ENCODE results near the gene RNU6-9.

Gene RNU6-9

GRCh38 chr19:940591-941291 is 47.5 kb downstream of the RNU6-9 start:
- CTCF ChIA-PET: no interaction called here
- TF ChIP-seq CTCF (IDR thresholded peaks at IDR 0.05; ENCODE audit: insufficient read depth, low read length, missing control alignments): no peak
- no peak overlapping the region for H3K4me3 ChIP-seq (ENCODE audit: low read depth, low read length)
- DNase-seq (ENCODE audit: low read depth, low spot score): no peak
- POLR2A ChIA-PET: no interaction called here

GRCh38 chr19:941292-942132 is 48.2 kb downstream of the RNU6-9 start:
- TF ChIP-seq CTCF (IDR thresholded peaks at IDR 0.05; ENCODE audit: insufficient read depth, low read length, missing control alignments): no peak
- DNase-seq (ENCODE audit: low read depth, low spot score): no peak
- CTCF ChIA-PET: no interaction called here
- H3K4me3 ChIP-seq (ENCODE audit: low read depth, low read length): no peak overlapping the region
- POLR2A ChIA-PET: no interaction called here

GRCh38 chr19:942133-942645 is 48.9 kb downstream of the RNU6-9 start:
- no peak for DNase-seq (ENCODE audit: low read depth, low spot score)
- CTCF ChIA-PET: no interaction called here
- no peak for TF ChIP-seq CTCF (IDR thresholded peaks at IDR 0.05; ENCODE audit: insufficient read depth, low read length, missing control alignments)
- POLR2A ChIA-PET: no interaction called here
- H3K4me3 ChIP-seq (ENCODE audit: low read depth, low read length): no peak overlapping the region

Data from AG04449 (cell line).